ENCODE measurements around the gene AIFM3. TPM values are rescaled to one million over a fixed set of nuclear protein-coding genes. Genes with fewer than 3 reads are reported as not detected.

AIFM3 gene, protein sequence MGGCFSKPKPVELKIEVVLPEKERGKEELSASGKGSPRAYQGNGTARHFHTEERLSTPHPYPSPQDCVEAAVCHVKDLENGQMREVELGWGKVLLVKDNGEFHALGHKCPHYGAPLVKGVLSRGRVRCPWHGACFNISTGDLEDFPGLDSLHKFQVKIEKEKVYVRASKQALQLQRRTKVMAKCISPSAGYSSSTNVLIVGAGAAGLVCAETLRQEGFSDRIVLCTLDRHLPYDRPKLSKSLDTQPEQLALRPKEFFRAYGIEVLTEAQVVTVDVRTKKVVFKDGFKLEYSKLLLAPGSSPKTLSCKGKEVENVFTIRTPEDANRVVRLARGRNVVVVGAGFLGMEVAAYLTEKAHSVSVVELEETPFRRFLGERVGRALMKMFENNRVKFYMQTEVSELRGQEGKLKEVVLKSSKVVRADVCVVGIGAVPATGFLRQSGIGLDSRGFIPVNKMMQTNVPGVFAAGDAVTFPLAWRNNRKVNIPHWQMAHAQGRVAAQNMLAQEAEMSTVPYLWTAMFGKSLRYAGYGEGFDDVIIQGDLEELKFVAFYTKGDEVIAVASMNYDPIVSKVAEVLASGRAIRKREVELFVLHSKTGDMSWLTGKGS
- total RNA-seq, result 5.7 TPM
- long read RNA-seq, partial matches to known transcripts, result 0 of 5 reads
- long read RNA-seq, other reads (novel, unspliced or antisense), result 5 of 5 reads

DNA sequence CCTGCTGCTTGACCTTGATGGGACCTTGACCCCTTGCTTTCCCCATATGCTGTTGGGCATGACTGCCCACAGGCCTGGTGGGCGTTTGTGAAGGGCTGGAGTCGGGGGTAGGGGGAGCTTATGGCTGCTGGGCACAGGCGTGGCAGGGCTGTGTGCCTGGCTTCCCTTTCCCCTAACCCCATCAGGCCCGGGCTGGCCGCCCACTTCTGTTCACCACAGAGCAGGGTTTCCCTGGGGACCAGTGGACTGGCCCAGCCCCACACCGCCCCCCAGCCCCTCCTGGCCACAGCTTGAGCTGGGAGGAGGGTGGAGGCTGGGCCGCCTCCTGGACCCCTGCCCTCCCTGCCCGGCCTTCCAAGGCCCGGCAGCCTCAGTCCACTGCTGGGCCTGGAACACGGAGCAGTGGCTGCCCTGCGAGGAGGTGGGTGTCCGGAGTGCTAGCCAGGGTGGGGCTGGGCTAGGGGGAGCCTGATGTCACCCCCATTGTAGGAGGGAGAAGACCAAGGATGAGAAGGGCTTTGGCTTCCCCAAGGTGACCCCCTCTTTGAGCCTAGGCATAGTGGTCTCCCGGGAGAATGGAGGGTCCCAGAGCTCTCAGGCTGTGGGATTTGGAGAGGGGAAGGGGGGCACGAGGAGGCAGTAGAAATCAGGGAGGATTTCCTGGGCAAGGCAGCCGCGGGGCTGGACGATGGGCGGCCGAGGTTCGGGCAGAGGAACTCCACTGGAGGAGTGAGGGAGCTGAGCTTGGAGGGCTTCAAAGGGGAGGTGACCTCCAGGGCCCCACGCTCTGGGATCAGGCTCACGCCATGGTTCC lies at the start of gene AIFM3:
AIFM3 (plus strand) TSS at position 373 of the 814 bp plus-strand sequence. CDS start 690 bp downstream, outside the sequence.
- Histone ChIP-seq H3K4me3 (no peak within 1 kb of the TSS), H3K9me3 (no peaks in the 10 kb centered on the region), H3K27me3 (peaks cover 14% of the 10 kb centered on the region), H3K27ac (no peak within 1 kb of the TSS), H3K4me1 (no peaks in the 10 kb centered on the region), H3K36me3 (no peaks in the 10 kb centered on the region)
- intact Hi-C loops (cut with DNase I), result no loop called here
- ATAC-seq (no peak), DNase-seq (no peak)
- TF ChIP-seq, protein P1, sequence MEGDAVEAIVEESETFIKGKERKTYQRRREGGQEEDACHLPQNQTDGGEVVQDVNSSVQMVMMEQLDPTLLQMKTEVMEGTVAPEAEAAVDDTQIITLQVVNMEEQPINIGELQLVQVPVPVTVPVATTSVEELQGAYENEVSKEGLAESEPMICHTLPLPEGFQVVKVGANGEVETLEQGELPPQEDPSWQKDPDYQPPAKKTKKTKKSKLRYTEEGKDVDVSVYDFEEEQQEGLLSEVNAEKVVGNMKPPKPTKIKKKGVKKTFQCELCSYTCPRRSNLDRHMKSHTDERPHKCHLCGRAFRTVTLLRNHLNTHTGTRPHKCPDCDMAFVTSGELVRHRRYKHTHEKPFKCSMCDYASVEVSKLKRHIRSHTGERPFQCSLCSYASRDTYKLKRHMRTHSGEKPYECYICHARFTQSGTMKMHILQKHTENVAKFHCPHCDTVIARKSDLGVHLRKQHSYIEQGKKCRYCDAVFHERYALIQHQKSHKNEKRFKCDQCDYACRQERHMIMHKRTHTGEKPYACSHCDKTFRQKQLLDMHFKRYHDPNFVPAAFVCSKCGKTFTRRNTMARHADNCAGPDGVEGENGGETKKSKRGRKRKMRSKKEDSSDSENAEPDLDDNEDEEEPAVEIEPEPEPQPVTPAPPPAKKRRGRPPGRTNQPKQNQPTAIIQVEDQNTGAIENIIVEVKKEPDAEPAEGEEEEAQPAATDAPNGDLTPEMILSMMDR (IDR thresholded peaks at IDR 0.05), result no peak

DNA sequence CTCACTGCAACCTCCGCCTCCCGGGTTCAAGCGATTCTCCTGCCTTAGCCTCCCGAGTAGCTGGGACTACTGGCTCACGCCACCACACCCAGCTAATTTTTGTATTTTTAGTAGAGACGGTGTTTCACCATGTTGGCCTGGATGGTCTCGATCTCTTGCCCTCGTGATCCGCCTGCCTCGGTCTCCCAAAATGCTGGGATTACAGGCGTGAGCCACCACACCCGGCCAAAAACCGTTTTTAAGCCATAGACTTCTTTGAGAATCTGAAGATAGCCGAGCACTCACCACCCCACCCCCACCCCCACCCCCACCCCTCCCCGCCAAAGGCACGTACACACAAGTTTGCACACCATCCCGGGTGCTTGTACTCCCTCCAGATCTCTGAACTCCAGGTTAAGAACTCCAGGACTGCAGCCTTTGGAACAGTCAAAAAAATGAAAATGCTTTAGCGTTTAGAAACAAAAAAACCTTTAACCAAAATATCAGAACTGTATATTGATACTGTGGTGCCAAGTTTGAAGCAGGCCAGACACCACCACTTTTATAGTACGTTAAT lies 48.3 kb upstream of the AIFM3 start:
- Histone ChIP-seq H3K27ac (peak overlapping the region; percentile 44), H3K27me3 (no peaks in the 10 kb centered on the region), H3K4me1 (peaks cover 16% of the 10 kb centered on the region)

DNA sequence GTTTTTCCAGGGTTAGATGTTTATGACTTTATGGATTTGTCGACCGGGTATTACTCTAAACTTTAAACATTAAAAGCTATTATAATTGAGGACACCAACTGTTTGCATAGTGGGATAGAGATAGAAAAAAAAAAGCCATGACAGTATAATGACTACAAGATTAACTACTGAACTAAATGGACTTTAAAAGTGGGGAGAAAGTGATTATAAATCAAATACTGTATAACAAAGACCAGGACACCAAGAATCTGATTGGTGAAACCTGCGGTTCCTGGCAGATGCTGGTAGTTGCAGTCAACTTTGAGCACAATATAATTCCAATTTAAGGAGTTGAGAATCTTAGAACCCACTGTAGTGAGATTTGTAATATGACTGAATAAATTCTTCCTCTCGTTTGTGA lies 47.3 kb upstream of the AIFM3 start:
- TF ChIP-seq, protein P1 (IDR thresholded peaks at IDR 0.05), result no peak
- no peaks in the 10 kb centered on the region for H3K27me3 ChIP-seq
- H3K27ac ChIP-seq, result no peak overlapping the region
- no peaks in the 10 kb centered on the region for H3K9me3 ChIP-seq
- intact Hi-C loops (cut with DNase I), result no loop called here
- peaks cover 16% of the 10 kb centered on the region for H3K4me1 ChIP-seq
- peak overlapping the region; percentile 73 for H3K4me3 ChIP-seq
- ATAC-seq, result no peak
- DNase-seq, result no peak
- H3K36me3 ChIP-seq, result no peaks in the 10 kb centered on the region

More for the DNA sequence above, 48.3 kb upstream of the AIFM3 start:
- Histone ChIP-seq H3K4me3 (peak overlapping the region; percentile 73), H3K9me3 (no peaks in the 10 kb centered on the region), H3K36me3 (no peaks in the 10 kb centered on the region)
- intact Hi-C loops (cut with DNase I), result no loop called here
- TF ChIP-seq, protein P1 (IDR thresholded peaks at IDR 0.05), result no peak
- ATAC-seq (no peak), DNase-seq (peak; percentile 38)

DNA sequence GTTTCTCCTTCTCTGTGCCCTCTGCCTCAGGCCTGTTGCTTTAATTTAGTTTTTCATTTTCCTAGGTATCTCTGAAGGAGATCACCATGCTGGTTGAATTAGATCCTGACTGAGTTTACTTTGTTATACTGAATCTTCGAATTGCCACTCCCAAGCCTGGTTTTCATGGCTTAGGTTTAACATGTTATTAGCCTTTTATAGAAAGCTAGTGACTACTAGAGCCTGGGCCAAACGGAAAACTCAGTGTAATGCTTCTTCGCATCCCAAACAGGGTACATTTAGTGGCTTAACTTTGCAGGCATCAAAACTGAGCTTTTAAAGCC lies 46.2 kb upstream of the AIFM3 start:
- Histone ChIP-seq H3K27me3 (no peaks in the 10 kb centered on the region), H3K9me3 (no peaks in the 10 kb centered on the region), H3K27ac (no peak overlapping the region), H3K4me1 (peaks cover 23% of the 10 kb centered on the region), H3K4me3 (peak overlapping the region; percentile 73), H3K36me3 (no peaks in the 10 kb centered on the region)
- TF ChIP-seq, protein P1 (IDR thresholded peaks at IDR 0.05), result no peak
- DNase-seq (no peak), ATAC-seq (no peak)
- intact Hi-C loops (cut with DNase I), result no loop called here

DNA sequence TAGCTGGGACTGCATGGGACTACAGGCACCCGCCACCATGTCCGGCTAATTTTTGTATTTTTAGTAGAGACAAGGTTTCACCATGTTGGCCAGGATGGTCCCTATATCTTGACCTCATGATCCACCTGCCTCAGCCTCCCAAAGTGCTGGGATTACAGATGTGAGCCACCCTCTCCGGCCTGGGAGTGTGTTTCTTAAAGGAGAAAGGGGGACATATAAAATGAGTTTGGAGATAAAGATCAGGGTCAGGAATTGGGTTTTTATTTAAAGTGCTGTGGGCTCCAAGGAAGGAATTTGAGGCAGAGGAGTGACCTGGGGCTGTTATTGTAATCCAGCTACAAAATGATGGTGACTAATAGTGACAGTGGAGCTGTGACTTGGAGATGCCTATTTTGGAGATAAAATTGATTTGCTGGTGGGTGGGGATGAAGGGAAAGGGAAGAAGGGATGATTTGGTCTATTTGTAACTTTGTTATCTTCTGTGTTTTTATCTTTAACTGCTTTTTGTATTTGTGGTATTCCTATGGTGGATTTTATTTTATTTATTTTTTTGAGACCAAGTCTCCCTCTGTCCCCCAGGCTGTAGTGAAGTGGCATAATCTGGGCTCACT lies 44.8 kb upstream of the AIFM3 start:
- H3K9me3 ChIP-seq, result no peaks in the 10 kb centered on the region
- DNase-seq, result no peak
- H3K4me1 ChIP-seq, result peaks cover 24% of the 10 kb centered on the region
- TF ChIP-seq, protein P1 (IDR thresholded peaks at IDR 0.05), result no peak
- no peak for ATAC-seq
- no peaks in the 10 kb centered on the region for H3K36me3 ChIP-seq
- intact Hi-C loops (cut with DNase I), result no loop called here
- H3K27ac ChIP-seq, result no peak overlapping the region
- H3K4me3 ChIP-seq, result no peak overlapping the region
- no peaks in the 10 kb centered on the region for H3K27me3 ChIP-seq
